ENCODE results near the gene MECR.

GRCh38 chr1:29197590-29197924 is 33.2 kb downstream of the MECR start:
- TF ChIP-seq CTCF (IDR thresholded peaks at IDR 0.05) (peak in 4 of 6 experiments; percentile 19 to 52 (median 30)), POLR2A (IDR thresholded peaks at IDR 0.05) (no peak)

Measured in esophagus squamous epithelium (tissue), 4 donors.